Retina (tissue), 1 donor: Measurements from ENCODE around the gene DHX9.

Experiments used
- DNase-seq: peaks from one replicate; pipeline ENCODE4 v3.0.0-alpha.2; 2016

DHX9 gene

GRCh38 chr1:182839209-182840066, at the start of gene DHX9:
TSS of gene DHX9 (plus strand) at chr1:182839347. CDS start at chr1:182842567, 3,220 bp downstream.
- DNase-seq = peak; percentile 97

- DNase-seq = no peak
These were observed 47.6 kb upstream of the DHX9 start for GRCh38 chr1:182791281-182792179.

GRCh38 chr1:182794091-182794490, 45.1 kb upstream of the DHX9 start:
- no peak for DNase-seq

GRCh38 chr1:182794676-182795201, 44.4 kb upstream of the DHX9 start:
- no peak for DNase-seq

GRCh38 chr1:182795563-182796228, 43.5 kb upstream of the DHX9 start:
- DNase-seq = no peak

- no peak for DNase-seq
These were observed 36.9 kb upstream of the DHX9 start for GRCh38 chr1:182802006-182802803.

- DNase-seq = no peak
These were observed 35.3 kb upstream of the DHX9 start for GRCh38 chr1:182803846-182804245.

- DNase-seq = peak; percentile 36
These were observed 33.0 kb upstream of the DHX9 start for GRCh38 chr1:182806015-182806678.

GRCh38 chr1:182807907-182808306, 31.2 kb upstream of the DHX9 start:
- no peak for DNase-seq

- no peak for DNase-seq
These were observed 29.7 kb upstream of the DHX9 start for GRCh38 chr1:182809414-182809957.

- no peak for DNase-seq
These were observed 27.0 kb upstream of the DHX9 start for GRCh38 chr1:182811975-182812722.

GRCh38 chr1:182816863-182817262, 22.3 kb upstream of the DHX9 start:
- no peak for DNase-seq

GRCh38 chr1:182817802-182818201, 21.3 kb upstream of the DHX9 start:
- peak; percentile 16 for DNase-seq

GRCh38 chr1:182823220-182823619, 15.9 kb upstream of the DHX9 start:
- DNase-seq = no peak

- DNase-seq = no peak
These were observed 12.3 kb upstream of the DHX9 start for GRCh38 chr1:182826892-182827291.

- no peak for DNase-seq
These were observed 9.7 kb upstream of the DHX9 start for GRCh38 chr1:182829285-182829932.

GRCh38 chr1:182833271-182833670, 5.9 kb upstream of the DHX9 start:
- no peak for DNase-seq

- no peak for DNase-seq
These were observed 4.8 kb upstream of the DHX9 start for GRCh38 chr1:182834326-182834725.

GRCh38 chr1:182835806-182836205, 3.3 kb upstream of the DHX9 start:
- DNase-seq = no peak
